K562 (cell line): Measurements from ENCODE around the gene CD101. TPM values are rescaled to one million over a fixed set of nuclear protein-coding genes. Genes with fewer than 3 reads are reported as not detected.

Experiments used
- CREB3L1 ChIP-seq: fragments of 450-650 bp; IDR thresholded peaks from 2 replicates; pipeline ENCODE4 v1.6.1; 2014; ENCODE audit warnings: low read depth, mild to moderate bottlenecking, moderate library complexity, borderline replicate concordance
- GATAD2B ChIP-seq: fragments of 450-650 bp; IDR thresholded peaks from 2 replicates; pipeline ENCODE4 v1.6.1; 2017; ENCODE audit warnings: mild to moderate bottlenecking, borderline replicate concordance
- NFXL1 ChIP-seq: fragments of 450-650 bp; formaldehyde crosslinking; IDR thresholded peaks from 2 replicates; pipeline ENCODE4 v1.4.0; 2021; ENCODE audit warnings: mild to moderate bottlenecking
- NR0B1 ChIP-seq: fragments of 450-650 bp; IDR thresholded peaks from one replicate; pipeline ENCODE4 v1.6.1; 2018; ENCODE audit warnings: mild to moderate bottlenecking, moderate library complexity; ENCODE audit not compliant: partially characterized antibody
- SMARCA4 ChIP-seq: fragments of 450-650 bp; IDR thresholded peaks from 2 replicates; pipeline ENCODE4 v1.6.1; 2016
- TSC22D4 ChIP-seq: fragments of 450-650 bp; IDR thresholded peaks from 2 replicates; pipeline ENCODE4 v1.6.1; 2016; ENCODE audit warnings: missing genetic modification characterization, missing biosample characterization, control low read depth
- ZNF197 ChIP-seq: fragments of 200-800 bp; sonication (Bioruptor generic); IDR thresholded peaks from 2 replicates; pipeline ENCODE4 v1.6.1; 2016; ENCODE audit warnings: low read depth, missing genetic modification characterization, missing compliant biosample characterization
- ZNF408 ChIP-seq: fragments of 250-450 bp; sonication (Bioruptor Pico); IDR thresholded peaks from 2 replicates; pipeline ENCODE4 v1.4.0; 2020; ENCODE audit warnings: low read depth, mild to moderate bottlenecking, moderate library complexity
- ZNF699 ChIP-seq: fragments of 250-450 bp; sonication (Bioruptor Pico); IDR thresholded peaks from 2 replicates; pipeline ENCODE4 v1.8.0; 2021; ENCODE audit warnings: mild to moderate bottlenecking, moderate library complexity; ENCODE audit not compliant: insufficient replicate concordance
- ZNF717 ChIP-seq: fragments of 250-450 bp; sonication (Bioruptor Pico); IDR thresholded peaks from 2 replicates; pipeline ENCODE4 v1.5.0; 2021
- ZNF778 ChIP-seq: fragments of 450-650 bp; formaldehyde crosslinking; IDR thresholded peaks from 2 replicates; pipeline ENCODE4 v1.4.0; 2020; ENCODE audit warnings: mild to moderate bottlenecking, moderate library complexity
- polyA plus RNA-seq, 8 experiments: library from polyadenylated mRNA; depleted of rRNA in 4 of 8; stranded (reverse) in 5 of 8; unstranded in 3 of 8; fragments of >200 nt; fragmentation: Nextera tagmentation in 2 of 8; fragmentation: Illumina TruSeq in 1 of 8; extraction: Ambion mirVana in 2 of 8; extraction: Trizol in 1 of 8; gene quantifications; 2 replicates each; pipeline versions ENCODE4 v1.2.1 to v1.2.3, GENCODE V29; 2011 to 2014; ENCODE audit warnings: inconsistent platforms in 1 of 8, missing spikeins in 1 of 8
- total RNA-seq, 7 experiments: library from RNA; depleted of rRNA in 6 of 7; stranded (reverse); fragments of >200 nt in 6 of 7; fragmentation: Illumina TruSeq in 2 of 7; extraction: Trizol in 2 of 7; gene quantifications; 2 replicates each; pipeline versions ENCODE4 v1.2.1 to v1.2.3, GENCODE V29; 2011 to 2021; ENCODE audit warnings: low replicate concordance in 1 of 7
- TF ChIP-seq, protein P1 (sequence below): fragments of 450-650 bp; IDR thresholded peaks from 2 replicates; pipeline ENCODE4 v1.6.1; 2018; ENCODE audit warnings: mild to moderate bottlenecking, low read depth; ENCODE audit not compliant: partially characterized antibody
- TF ChIP-seq, protein P2 (sequence below): conservative IDR thresholded peaks from 2 replicates; pipeline ENCODE4 v1.6.1; 2011; ENCODE audit warnings: low read depth, mild to moderate bottlenecking, low read length; ENCODE audit not compliant: control insufficient read depth
- TF ChIP-seq, protein P3 (sequence below), 3 experiments: fragments of 200-800 bp in 1 of 3; sonication (Bioruptor generic) in 1 of 3; sonication (generic) in 1 of 3; formaldehyde crosslinking in 1 of 3; IDR thresholded peaks; 2 replicates each; pipeline versions ENCODE4 v1.6.1 to v1.8.0; 2016 to 2022; ENCODE audit warnings: mild to moderate bottlenecking in 2 of 3, missing compliant biosample characterization in 2 of 3, missing genetic modification characterization in 2 of 3, missing genetic modification reagents in 1 of 3
- TF ChIP-seq, protein P4 (sequence below): IDR thresholded peaks from 2 replicates; pipeline ENCODE4 v1.6.1; 2012; ENCODE audit warnings: low read depth, low read length, improper control_type of control experiment, borderline replicate concordance

CD101 gene
- total and polyA plus RNA-seq, 9 of the 15 experiments (the other 6 are each of a cell fraction or from before 2014, with no cell fraction given): 0.04 to 1.1 (median 0.20) TPM

- TF ChIP-seq CREB3L1: peak; percentile 66
- TF ChIP-seq, protein P1, sequence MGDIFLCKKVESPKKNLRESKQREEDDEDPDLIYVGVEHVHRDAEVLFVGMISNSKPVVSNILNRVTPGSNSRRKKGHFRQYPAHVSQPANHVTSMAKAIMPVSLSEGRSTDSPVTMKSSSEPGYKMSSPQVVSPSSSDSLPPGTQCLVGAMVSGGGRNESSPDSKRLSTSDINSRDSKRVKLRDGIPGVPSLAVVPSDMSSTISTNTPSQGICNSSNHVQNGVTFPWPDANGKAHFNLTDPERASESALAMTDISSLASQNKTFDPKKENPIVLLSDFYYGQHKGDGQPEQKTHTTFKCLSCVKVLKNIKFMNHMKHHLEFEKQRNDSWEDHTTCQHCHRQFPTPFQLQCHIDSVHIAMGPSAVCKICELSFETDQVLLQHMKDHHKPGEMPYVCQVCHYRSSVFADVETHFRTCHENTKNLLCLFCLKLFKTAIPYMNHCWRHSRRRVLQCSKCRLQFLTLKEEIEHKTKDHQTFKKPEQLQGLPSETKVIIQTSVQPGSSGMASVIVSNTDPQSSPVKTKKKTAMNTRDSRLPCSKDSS: no peak
- no peak for TF ChIP-seq TSC22D4 (tag)
- TF ChIP-seq ZNF408 (CRISPR knock-in tag): no peak
- TF ChIP-seq ZNF699 (CRISPR knock-in tag): no peak
- TF ChIP-seq SMARCA4: peak; percentile 30; the same call in 1 of the 2 replicates
- TF ChIP-seq, protein P2, sequence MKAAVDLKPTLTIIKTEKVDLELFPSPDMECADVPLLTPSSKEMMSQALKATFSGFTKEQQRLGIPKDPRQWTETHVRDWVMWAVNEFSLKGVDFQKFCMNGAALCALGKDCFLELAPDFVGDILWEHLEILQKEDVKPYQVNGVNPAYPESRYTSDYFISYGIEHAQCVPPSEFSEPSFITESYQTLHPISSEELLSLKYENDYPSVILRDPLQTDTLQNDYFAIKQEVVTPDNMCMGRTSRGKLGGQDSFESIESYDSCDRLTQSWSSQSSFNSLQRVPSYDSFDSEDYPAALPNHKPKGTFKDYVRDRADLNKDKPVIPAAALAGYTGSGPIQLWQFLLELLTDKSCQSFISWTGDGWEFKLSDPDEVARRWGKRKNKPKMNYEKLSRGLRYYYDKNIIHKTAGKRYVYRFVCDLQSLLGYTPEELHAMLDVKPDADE: 0 out of 2 replicates have a peak, but pooled peaks have one; percentile 40
- TF ChIP-seq ZNF197 (CRISPR knock-in tag): no peak
- TF ChIP-seq, protein P3, sequence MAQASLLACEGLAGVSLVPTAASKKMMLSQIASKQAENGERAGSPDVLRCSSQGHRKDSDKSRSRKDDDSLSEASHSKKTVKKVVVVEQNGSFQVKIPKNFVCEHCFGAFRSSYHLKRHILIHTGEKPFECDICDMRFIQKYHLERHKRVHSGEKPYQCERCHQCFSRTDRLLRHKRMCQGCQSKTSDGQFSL (CRISPR knock-in tag; IDR thresholded peaks at IDR 0.05): no peak
- TF ChIP-seq, protein P3 (tag; IDR thresholded peaks at IDR 0.05): no peak
- TF ChIP-seq, protein P4, sequence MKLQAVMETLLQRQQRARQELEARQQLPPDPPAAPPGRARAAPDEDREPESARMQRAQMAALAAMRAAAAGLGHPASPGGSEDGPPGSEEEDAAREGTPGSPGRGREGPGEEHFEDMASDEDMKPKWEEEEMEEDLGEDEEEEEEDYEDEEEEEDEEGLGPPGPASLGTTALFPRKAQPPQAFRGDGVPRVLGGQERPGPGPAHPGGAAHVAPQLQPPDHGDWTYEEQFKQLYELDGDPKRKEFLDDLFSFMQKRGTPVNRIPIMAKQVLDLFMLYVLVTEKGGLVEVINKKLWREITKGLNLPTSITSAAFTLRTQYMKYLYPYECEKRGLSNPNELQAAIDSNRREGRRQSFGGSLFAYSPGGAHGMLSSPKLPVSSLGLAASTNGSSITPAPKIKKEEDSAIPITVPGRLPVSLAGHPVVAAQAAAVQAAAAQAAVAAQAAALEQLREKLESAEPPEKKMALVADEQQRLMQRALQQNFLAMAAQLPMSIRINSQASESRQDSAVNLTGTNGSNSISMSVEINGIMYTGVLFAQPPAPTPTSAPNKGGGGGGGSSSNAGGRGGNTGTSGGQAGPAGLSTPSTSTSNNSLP: 0 out of 2 replicates have a peak, but pooled peaks have one; percentile 7
- TF ChIP-seq ZNF778 (CRISPR knock-in tag): no peak
- TF ChIP-seq NR0B1: no peak
- no peak for TF ChIP-seq ZNF717 (CRISPR knock-in tag)
- no peak for TF ChIP-seq NFXL1 (CRISPR knock-in tag)
- peak; percentile 27; the same call in 1 of the 2 replicates for TF ChIP-seq GATAD2B
These were observed 58.3 kb downstream of the CD101 start, which contains the start of gene TTF2 (continued) for GRCh38 chr1:117059678-117060440.
